Activated effector memory CD4-positive, alpha-beta T cell treated with Interleukin-2 at 50 U/mL for 16 hours (primary cell): ENCODE data around the gene RBM47.
"Not testable (repeated sequence)": the region's sequence is repeated elsewhere in the genome, so short reads cannot be mapped to it uniquely, and the experiment has no call there.

Experiments
- DNase-seq: peaks from one replicate; pipeline ENCODE4 v3.0.0-alpha.2; 2020

RBM47 gene

DNA sequence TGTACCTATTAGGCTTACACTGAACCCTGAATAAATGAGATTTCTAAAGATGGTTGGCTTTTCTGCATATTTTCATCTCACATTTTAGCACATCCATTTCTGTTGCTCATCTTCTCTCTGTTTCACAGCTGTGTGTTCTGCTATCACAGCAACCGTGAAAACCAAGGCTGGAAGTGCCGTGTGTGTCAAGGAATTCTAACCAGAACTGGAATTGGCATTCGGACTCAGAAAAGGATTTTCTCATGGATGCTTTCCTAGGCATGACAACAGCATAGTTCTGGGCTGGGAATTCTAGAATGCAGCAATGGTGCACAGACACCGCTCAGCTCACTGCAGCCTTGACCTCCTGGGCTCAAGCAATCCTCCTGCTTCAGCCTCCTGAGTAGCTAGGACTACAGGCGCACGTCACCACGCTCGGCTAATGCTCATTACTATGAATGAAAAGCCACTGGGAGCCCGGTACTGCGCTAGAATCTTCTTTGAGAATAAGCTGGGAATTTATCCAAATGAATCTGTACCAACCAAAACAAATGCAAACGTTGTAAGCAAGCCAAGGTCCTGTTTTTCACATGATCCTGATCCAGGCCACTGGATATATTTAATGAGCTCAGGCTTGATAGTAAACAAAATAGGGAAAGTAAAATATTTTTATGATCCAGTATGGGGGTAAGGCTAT, 105.2 kb downstream of the RBM47 start:
- no peak for DNase-seq

DNA sequence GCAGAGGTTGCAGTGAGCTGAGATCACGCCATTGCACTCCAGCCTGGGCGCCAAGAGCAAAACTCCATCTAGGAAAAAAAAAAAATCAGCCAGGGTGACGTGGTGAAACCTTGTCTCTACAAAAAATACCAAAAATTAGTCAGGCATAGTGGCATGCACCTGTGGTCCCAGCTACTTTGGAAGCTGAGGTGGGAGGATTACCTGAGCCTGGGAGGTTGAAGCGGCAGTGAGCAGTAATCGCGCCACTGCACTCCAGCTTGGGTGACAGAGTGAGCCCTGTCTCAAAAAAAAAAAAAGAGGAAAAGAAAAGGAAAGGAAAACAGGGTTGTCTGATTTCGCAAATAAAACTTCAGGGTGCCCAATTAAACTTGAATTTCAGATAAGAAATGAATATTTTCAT, 106.1 kb downstream of the RBM47 start:
- DNase-seq, result no peak

GRCh38 chr4:40521957-40522356, 107.7 kb downstream of the RBM47 start:
- no peak for DNase-seq

GRCh38 chr4:40520533-40520932, 109.1 kb downstream of the RBM47 start:
- DNase-seq, result no peak

- not testable (repeated sequence) for DNase-seq
Observed at GRCh38 chr4:40517081-40517480, 112.6 kb downstream of the RBM47 start.

- no peak for DNase-seq
Observed at GRCh38 chr4:40516651-40517050, 113.0 kb downstream of the RBM47 start.

- DNase-seq, result no peak
Observed at GRCh38 chr4:40515398-40516293, 114.0 kb downstream of the RBM47 start.

- no peak for DNase-seq
Observed at GRCh38 chr4:40515037-40515397, 114.6 kb downstream of the RBM47 start.

DNA sequence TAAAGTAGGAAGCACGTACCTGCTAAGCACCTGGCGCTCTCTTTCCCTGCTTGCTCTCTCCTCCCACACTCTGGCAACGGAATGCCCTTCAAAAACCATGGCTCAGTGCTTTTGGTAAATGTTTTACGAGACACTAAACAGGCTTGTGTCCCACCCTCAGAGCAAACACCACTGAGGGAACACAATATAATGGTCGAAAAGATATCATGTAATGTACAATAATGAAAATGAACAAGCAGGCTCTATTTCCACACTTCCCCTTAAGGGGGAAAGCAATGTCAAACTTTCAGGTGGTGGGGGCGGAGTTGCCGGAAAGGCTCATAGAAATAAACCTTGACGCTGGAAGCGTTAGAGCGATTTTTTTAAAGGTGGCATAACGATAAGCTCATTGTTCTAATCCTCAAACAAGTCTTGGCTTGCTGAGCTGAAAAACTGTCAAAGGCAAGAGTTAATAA, 115.1 kb downstream of the RBM47 start:
- DNase-seq, result no peak

- DNase-seq, result no peak
Observed at GRCh38 chr4:40511036-40511614, 118.5 kb downstream of the RBM47 start.

GRCh38 chr4:40507977-40508376, 121.7 kb downstream of the RBM47 start:
- DNase-seq, result no peak

- no peak for DNase-seq
Observed at GRCh38 chr4:40506492-40506891, 123.2 kb downstream of the RBM47 start.

DNA sequence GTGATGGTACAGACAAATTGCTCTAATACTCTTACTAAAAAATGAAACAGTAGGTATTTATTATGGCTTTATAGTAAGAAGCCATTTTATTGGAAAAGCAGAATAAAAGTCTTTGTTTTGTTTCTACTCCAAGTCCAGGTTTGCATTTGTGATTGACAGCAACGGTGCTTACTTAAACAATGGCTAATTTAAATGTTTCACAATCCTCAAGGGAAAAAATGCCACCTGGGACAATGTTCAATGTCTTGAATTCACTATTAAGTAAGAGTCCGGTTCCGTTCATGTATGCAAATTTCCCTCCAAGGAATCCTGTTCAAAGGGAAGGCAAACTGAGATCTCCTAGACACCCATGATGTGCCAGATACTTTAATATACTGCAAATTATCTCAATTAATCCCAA, 123.6 kb downstream of the RBM47 start:
- no peak for DNase-seq

GRCh38 chr4:40502934-40503333, 126.7 kb downstream of the RBM47 start:
- no peak for DNase-seq

DNA sequence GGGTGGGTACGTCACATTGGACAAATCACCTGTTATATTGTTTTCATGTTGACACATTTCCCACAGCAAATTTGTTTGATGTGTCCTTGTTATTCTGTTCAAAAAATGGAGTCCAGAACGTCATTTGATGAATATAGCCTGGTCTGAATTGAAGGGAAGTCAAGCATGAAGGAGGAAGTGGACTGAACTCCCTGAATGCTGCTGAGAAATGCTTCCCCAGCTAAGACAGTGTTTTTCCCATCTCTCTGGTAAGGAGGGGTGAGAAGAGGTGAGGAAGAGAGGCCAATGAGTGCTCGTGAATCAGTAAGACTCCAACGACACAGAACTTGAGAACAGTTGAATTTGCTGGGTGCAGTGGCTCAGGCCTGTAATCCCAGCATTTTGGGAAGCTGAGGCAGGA, 127.4 kb downstream of the RBM47 start:
- no peak for DNase-seq

DNA sequence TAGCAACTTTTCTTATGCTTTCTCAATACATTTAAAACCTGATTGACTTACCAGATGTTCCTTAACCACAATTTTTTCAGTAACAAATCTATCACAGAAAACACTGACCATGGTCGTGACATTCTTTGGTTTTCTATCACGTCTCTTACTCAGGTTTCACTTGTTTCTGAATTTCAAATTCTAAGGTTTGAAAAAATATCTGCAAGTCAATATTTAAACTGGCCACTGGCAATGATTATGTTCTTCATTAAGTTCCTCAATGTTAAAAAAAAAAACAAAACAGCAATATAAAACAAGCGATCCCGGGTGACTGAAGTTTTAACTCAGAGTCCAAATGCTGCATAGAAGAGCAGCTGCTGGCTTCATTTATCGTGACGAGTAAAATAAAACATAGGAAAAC, 128.9 kb downstream of the RBM47 start:
- no peak for DNase-seq

DNA sequence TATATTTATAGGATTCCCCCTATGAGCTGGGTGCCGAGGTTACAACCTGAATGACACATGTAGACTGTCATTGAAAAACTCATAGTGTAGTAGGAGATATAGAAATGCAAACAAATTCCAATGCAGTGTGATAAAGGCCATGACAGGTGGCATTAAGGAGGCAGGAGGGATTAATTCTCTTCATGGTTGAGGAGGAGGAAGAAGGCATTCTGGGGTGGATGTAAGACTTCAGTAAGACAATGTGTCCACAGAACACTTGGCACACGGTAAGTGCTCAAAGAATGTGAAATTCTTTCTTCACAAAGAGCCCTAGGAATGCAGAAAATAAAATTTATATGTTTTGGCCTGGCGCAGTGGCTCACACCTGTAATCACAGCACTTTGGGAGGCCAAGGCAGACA, 136.5 kb downstream of the RBM47 start:
- no peak for DNase-seq

- DNase-seq, result no peak
Observed at GRCh38 chr4:40492691-40493090, 137.0 kb downstream of the RBM47 start.

DNA sequence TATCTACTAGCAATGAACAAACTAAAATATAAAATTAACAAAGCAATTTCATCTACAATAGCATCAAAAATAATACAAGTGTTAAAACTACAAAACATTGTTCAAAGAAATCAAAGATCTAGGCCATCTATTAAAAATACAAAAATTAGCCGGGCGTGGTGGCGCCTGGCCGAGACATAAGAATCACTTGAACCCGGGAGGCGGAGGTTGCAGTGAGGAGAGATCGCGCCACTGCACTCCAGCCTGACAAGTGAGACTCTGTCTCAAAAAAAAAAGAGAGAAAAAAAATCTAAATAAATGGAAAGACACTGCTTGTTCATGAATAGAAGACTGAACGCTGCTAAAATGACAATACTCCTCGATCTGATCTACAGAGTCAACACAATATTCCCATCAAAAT, 139.2 kb downstream of the RBM47 start:
- no peak for DNase-seq

DNA sequence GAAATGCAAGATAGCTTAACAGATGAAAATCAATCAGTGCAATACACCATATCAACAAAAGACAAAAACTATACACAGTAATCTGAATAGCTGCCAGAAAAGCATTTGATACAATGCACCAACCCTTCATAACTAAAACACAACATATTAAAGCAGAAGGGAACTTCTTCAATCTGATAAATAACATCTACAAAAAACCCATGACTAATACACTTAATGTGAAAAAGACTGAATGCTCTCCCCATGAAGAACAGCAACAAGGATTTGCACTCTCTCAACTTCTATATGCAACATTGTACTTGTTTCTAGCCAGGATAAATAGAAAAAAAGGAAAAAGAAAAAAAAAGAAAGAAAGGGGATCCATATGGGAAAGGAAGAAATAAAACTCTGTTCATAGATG, 139.7 kb downstream of the RBM47 start:
- no peak for DNase-seq

- no peak for DNase-seq
Observed at GRCh38 chr4:40486534-40486933, 143.1 kb downstream of the RBM47 start.

- no peak for DNase-seq
Observed at GRCh38 chr4:40484346-40485090, 145.1 kb downstream of the RBM47 start.

- DNase-seq, result no peak
Observed at GRCh38 chr4:40482985-40483647, 146.5 kb downstream of the RBM47 start.
